Stimulated activated effector memory CD8-positive, alpha-beta T cell treated with anti-CD3 and anti-CD28 coated beads, Interleukin-12 subunit alpha, Interleukin-12 subunit beta, amount 100 ng/mL, for 72 hours (primary cell): ENCODE measurements around the gene PANK1.

Experiments used
- ATAC-seq: fragments of 150-1000 bp; cut with Tn5 transposase; 2 replicates; pipeline ENCODE4 v1.10.0; 2021
- DNase-seq, 2 donors: peaks; one replicate each; pipeline ENCODE4 v3.0.0; 2021 to 2022; ENCODE audit warnings: low spot score in 2 of 2
- H3K27ac Mint-ChIP-seq: one replicate; pipeline ENCODE4 v1.8.0; 2022; ENCODE audit warnings: mild to moderate bottlenecking, mixed read lengths
- H3K36me3 Mint-ChIP-seq: one replicate; pipeline ENCODE4 v1.8.0; 2022; ENCODE audit warnings: mild to moderate bottlenecking, mixed read lengths
- H3K4me1 Mint-ChIP-seq: one replicate; pipeline ENCODE4 v1.8.0; 2022; ENCODE audit warnings: mixed read lengths
- H3K4me3 Mint-ChIP-seq: one replicate; pipeline ENCODE4 v1.8.0; 2022; ENCODE audit warnings: mild to moderate bottlenecking, mixed read lengths
- H3K9me3 Mint-ChIP-seq: one replicate; pipeline ENCODE4 v1.8.0; 2022; ENCODE audit warnings: mixed read lengths

The PANK1 gene

DNA sequence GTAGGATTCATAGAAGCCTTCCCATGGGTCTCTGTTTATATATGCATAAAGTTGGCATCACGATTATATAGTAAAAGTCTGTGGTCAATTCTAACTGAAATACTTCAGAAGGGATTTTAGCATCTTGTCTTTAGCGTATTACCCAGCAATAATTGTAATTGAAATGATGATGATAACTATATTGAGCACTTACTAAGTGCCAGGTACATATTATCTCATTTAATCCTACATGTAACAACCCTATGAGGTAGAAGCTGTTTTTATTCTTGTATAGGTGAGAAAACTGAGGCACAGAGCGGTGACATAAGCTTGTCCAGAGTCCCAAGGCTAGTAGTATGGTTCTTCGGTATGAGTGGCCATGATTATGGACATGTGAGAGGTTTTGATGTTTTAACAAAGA is 33.8 kb downstream of the PANK1 start:
- Mint-ChIP-seq H3K36me3 (no peaks in the 10 kb centered on the region), H3K27ac (no peak overlapping the region), H3K4me3 (no peak overlapping the region), H3K4me1 (peaks cover 12% of the 10 kb centered on the region), H3K9me3 (no peaks in the 10 kb centered on the region)
- DNase-seq (no peak), ATAC-seq (no peak)

DNA sequence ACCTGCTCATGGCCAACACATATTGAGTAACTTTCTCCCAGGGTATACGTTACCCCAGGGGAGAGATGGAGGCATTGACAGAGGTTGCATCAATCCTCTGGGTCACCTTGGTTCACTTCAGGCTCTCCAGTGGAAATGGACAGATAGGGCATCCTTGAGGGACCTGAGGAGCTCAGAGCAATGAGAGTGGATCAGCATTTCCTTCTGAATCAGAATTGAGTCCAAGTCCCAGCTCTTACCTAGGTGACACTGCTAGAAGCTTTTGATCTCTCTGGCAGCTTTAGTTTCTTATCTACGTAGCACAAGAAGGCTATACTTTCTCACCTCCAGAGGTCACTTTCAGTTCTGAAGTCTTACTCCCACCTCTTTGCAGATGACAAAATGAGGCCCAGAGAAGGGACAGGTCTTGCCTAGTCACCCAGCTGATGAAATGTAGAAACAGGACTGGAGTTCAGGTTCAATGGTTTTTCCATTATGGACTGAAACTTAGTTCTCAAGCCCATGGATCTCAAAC is 35.2 kb downstream of the PANK1 start:
- Mint-ChIP-seq H3K27ac (no peak overlapping the region), H3K4me3 (no peak overlapping the region), H3K9me3 (no peaks in the 10 kb centered on the region), H3K36me3 (no peaks in the 10 kb centered on the region), H3K4me1 (peaks cover 5% of the 10 kb centered on the region)
- DNase-seq, result no peak
- ATAC-seq, result peak; percentile 56

DNA sequence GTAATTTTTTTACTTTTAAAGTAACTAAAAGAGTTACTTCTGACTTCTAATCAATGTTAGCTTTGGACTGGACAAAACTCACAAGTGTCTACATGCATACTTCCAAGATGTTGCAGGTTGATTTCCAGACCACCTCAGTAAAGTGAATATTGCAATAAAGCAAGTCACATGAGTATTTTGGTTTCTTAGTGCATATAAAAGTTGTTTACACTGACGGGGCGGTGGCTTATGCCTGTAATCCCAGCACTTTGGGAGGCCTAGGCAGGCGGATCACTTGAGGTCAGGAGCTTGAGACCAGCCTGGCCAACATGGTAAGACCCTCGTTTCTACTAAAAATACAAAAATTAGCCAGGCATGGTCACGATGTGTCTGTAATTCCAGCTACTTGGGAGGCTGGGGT is 40.8 kb downstream of the PANK1 start:
- H3K4me3 Mint-ChIP-seq, result no peak overlapping the region
- no peak overlapping the region for H3K27ac Mint-ChIP-seq
- no peaks in the 10 kb centered on the region for H3K4me1 Mint-ChIP-seq
- H3K36me3 Mint-ChIP-seq, result no peaks in the 10 kb centered on the region
- DNase-seq (no peak), ATAC-seq (no peak)
- no peaks in the 10 kb centered on the region for H3K9me3 Mint-ChIP-seq

DNA sequence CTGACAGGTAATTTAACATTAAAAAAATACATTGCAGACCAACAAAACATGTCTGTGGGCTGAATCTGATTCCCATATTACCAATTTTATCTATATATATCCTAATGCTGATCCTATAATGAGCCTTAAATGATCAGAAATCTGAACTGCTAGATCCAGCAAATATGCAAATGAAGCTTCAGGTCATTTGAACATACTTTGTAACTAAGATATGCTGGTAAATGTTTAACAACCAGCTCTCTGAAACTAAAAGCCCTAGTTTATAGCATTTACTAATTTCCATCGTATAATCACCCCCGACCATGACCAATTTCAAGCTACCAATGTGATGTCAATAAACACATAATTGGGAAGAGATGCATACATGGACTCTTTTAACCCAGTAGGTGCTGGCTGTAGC is 42.1 kb downstream of the PANK1 start:
- Mint-ChIP-seq H3K4me3 (no peak overlapping the region), H3K27ac (no peak overlapping the region), H3K4me1 (no peaks in the 10 kb centered on the region), H3K36me3 (no peaks in the 10 kb centered on the region), H3K9me3 (no peaks in the 10 kb centered on the region)
- ATAC-seq (no peak), DNase-seq (no peak)

DNA sequence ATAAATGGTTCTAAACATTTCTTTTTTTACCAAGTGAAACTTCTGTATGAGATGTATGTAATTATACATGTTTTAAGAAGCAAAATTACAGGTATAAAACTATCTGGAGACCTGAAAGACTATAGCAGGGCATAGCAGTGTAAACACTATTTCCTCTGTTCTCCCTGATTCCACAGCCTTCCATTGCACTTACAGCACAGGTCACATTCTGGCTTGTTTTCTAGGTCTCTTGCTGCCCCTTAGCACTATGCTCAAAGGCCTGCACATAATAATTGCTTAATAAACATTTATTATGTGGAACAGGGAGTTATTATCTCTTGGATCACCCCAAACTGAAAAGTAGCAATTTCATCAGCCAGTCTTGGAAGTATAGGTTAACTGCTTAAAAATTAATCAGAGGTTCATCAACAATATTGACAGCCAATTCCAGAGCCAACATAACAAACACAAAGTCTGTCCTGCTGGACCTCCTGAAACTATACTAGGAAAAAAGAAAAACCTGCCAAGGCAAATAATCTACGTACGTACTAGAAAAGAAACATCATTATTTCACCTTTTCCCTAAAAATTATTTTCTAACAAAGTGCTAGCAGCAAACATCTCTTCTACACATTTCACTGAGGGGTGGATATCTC is 43.2 kb downstream of the PANK1 start:
- no peak overlapping the region for H3K27ac Mint-ChIP-seq
- no peak for ATAC-seq
- no peaks in the 10 kb centered on the region for H3K4me1 Mint-ChIP-seq
- H3K9me3 Mint-ChIP-seq, result no peaks in the 10 kb centered on the region
- no peaks in the 10 kb centered on the region for H3K36me3 Mint-ChIP-seq
- DNase-seq, result no peak
- no peak overlapping the region for H3K4me3 Mint-ChIP-seq

DNA sequence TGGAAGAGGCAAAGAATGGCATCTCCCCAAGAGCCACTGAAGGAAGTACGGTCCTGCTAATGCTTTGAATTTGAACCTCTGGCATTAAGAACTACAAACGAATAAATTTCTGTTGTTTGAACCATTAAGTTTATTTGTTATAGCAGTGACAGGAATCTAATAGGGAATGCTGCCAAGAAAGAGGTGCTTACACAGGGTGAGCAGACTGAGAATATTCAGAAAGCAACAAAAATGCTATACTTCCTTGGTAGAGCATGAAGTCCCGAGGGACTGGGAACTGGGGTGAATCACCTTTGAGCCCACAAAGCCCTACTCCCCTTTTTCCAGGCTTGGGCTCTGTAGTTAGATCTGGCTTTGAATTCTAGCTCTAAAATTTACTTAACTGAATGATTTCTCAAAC is 45.0 kb downstream of the PANK1 start:
- Mint-ChIP-seq H3K4me3 (no peak overlapping the region), H3K36me3 (no peaks in the 10 kb centered on the region), H3K27ac (no peak overlapping the region), H3K9me3 (no peaks in the 10 kb centered on the region), H3K4me1 (no peaks in the 10 kb centered on the region)
- no peak for ATAC-seq
- DNase-seq, result no peak

DNA sequence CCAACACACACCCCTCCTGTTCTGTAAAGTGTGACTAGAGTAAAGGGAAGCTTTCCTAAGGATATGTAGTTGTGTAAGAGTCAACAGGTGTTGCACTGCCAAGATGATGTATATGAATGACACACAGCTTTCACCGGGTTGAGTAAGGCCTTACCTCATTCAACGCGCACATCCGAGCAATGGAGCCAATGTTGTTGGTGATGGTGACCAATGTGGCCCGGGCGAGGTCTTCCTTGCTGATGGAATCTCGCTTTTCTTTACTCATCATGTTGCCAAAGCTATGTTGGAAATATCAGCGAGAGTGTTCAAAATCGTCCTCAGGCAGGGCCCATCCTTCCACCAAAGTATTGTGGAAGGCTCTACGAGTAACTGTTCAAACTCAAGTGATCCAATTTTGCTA is 52.0 kb downstream of the PANK1 start:
- Mint-ChIP-seq H3K4me1 (no peaks in the 10 kb centered on the region), H3K36me3 (no peaks in the 10 kb centered on the region), H3K27ac (no peak overlapping the region), H3K9me3 (no peaks in the 10 kb centered on the region), H3K4me3 (no peak overlapping the region)
- no peak for DNase-seq
- ATAC-seq, result no peak

DNA sequence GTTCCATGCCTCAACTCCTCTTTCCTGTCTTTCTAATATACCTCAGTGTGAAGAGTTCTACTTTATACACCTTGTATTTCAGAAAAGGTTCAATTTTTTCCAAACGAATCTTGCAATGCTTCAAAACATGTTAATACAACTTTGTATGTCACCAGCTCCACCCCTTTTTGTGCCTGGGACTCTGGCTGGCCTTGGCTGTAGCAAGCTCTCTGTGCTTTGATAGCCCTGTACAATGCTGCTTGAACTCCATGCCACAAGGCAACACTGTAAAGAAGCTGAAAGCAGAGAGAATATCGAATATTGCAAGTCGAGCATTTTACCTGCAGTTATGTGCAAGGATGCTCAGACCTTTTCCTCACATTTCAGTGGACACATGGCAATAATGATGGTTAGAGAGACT is 52.5 kb downstream of the PANK1 start:
- no peak overlapping the region for H3K4me3 Mint-ChIP-seq
- no peak for DNase-seq
- H3K9me3 Mint-ChIP-seq, result no peaks in the 10 kb centered on the region
- no peak for ATAC-seq
- no peaks in the 10 kb centered on the region for H3K4me1 Mint-ChIP-seq
- no peaks in the 10 kb centered on the region for H3K36me3 Mint-ChIP-seq
- H3K27ac Mint-ChIP-seq, result no peak overlapping the region

DNA sequence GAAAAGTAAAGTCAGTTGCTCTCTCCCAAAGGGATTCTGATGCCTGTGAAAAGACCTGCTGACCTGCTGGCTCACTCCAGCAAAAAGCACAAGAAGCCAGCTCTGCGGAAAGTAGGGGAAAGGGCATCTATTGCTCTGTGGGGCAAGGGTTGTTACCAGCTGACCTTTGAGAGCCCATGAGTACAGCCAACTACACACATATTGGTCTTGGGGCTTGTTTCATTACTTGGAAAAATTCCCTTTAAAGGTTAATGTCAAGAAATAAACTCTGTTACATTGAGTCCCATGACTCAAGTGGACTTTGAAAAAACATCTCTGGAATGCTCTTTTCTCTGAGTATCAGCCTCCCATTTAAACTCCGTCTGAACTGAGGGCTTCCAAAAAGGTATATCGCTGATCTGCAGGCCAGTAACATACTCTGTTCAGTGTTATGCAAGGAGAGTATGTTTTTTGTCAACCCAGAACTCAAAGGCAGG is 53.2 kb downstream of the PANK1 start:
- Mint-ChIP-seq H3K9me3 (no peaks in the 10 kb centered on the region), H3K27ac (no peak overlapping the region), H3K4me3 (no peak overlapping the region), H3K4me1 (no peaks in the 10 kb centered on the region), H3K36me3 (no peaks in the 10 kb centered on the region)
- DNase-seq, result no peak
- no peak for ATAC-seq

DNA sequence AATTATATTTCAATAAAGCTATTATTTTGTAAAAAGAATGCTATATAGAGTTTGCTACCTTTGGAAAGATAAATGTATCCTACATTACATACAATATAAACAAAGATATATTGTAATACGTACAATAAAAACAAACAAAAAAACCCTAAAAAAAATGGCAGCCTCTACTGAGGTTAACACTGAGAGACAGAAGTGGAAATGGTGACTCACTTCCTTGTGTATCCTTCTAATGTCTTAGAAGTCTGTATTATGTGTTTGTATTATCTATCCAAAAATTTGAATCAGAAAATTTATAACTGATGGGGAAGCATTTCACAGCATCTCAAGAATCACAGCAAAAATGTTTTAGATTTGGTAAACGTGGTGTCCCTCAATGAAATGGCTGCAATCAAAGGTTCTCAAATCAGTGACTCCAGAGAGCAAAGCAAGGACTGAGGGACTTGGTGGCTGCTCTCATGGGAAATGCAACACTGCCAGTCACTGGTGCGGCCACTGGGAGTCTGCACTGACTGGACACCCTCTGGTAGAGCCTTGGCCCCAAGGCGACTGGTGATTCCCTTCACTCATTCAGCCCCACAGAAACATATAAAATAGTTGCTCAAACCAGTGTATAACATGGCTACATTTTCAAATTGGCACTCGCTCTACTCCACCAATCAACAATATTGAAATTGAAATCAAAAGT is 53.8 kb downstream of the PANK1 start:
- no peaks in the 10 kb centered on the region for H3K36me3 Mint-ChIP-seq

DNA sequence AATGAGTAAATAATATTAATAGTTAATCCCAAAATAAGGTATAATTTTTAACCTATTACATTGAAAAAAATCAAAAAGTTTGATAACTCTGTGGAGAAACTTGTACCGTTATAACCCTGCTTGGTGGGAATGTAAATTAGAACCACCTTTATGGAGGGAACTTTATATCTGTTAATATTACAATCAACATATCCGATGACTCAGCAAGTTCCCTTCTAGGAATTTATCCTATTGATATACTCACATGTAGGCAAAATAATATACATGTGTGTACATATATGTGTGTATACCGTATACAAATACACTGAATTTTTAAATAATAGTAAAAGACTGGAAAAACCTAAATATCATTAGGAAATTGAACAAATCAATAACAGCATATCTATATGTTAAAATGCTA is 54.7 kb downstream of the PANK1 start:
- no peak for ATAC-seq
- Mint-ChIP-seq H3K4me1 (no peaks in the 10 kb centered on the region), H3K9me3 (no peaks in the 10 kb centered on the region), H3K4me3 (no peak overlapping the region), H3K36me3 (no peaks in the 10 kb centered on the region), H3K27ac (no peak overlapping the region)
- no peak for DNase-seq

More for the DNA sequence above, 53.8 kb downstream of the PANK1 start:
- no peak for DNase-seq
- Mint-ChIP-seq H3K27ac (no peak overlapping the region), H3K4me3 (no peak overlapping the region), H3K9me3 (no peaks in the 10 kb centered on the region), H3K4me1 (no peaks in the 10 kb centered on the region)
- no peak for ATAC-seq

DNA sequence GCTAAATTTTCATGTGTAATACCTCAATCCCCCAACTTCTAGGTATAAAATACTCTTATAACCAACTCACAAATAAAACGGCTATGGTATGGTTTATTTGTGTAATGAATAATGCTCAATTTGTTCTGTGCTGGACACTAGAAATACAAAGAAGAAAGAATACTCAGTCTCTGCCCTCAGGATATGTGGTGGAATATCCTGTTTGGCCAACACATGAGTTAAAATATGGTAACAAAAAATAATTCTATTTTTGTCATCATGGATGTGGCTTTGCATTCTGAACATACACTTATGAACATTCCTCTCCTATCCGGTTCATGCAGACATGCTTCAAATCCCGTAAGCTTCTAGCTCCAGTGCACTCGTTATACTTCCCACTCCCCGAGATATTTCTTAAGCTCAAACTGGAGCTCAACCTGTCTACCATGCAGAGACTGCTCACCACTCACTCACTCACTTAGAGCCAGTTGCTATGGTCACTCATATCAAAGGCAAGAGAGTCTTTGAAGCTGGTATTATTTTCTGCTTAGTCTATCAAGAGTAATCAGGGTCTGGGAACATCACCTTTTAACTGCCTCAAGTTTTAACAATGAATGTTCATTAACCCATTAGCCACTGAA is 55.8 kb downstream of the PANK1 start:
- DNase-seq, result no peak
- Mint-ChIP-seq H3K9me3 (no peaks in the 10 kb centered on the region), H3K4me1 (no peaks in the 10 kb centered on the region), H3K36me3 (no peaks in the 10 kb centered on the region), H3K27ac (no peak overlapping the region), H3K4me3 (no peak overlapping the region)
- no peak for ATAC-seq

DNA sequence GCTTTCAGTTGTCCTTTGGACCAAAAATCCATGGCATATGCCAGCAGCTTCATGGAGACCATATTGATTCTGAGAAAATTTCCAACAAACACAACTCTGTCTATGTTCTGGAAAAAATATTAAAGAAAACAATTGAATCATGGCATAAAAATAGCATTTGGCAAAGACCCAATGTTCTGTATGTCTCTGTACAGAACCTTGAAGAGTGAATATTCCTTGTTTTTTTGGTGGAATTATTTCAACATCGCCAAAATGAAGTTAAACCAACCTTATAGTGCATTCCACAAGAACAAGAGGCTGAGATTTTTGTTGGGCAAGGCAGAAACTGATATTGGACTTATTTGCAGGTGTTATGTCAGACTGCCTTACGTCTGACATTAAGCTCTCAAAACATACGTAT is 56.4 kb downstream of the PANK1 start:
- no peaks in the 10 kb centered on the region for H3K9me3 Mint-ChIP-seq

DNA sequence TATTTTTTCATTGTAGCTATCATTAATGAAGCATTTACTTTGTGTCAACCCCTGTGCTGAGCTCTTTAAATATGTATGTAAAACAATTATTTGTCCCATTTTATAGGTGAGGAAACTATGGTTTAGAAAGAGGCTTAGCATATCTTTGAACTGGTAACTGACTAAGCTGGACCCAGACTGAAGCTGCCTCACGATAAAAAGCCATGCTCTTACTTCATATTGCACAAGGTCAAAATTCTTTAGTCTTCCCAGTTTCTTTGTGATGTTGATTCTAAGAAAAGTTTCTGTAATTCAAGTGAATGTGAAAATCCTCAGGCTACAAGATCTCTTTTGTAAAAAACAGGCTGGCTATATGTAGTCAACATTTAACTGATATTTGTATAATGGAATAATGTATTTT is 63.0 kb downstream of the PANK1 start:
- no peak for ATAC-seq
- no peaks in the 10 kb centered on the region for H3K36me3 Mint-ChIP-seq
- no peaks in the 10 kb centered on the region for H3K4me1 Mint-ChIP-seq
- H3K27ac Mint-ChIP-seq, result no peak overlapping the region
- no peaks in the 10 kb centered on the region for H3K9me3 Mint-ChIP-seq
- H3K4me3 Mint-ChIP-seq, result no peak overlapping the region
- DNase-seq, result no peak

More for the DNA sequence above, 56.4 kb downstream of the PANK1 start:
- Mint-ChIP-seq H3K4me1 (no peaks in the 10 kb centered on the region), H3K4me3 (no peak overlapping the region), H3K36me3 (no peaks in the 10 kb centered on the region), H3K27ac (no peak overlapping the region)
- ATAC-seq, result no peak
- no peak for DNase-seq

DNA sequence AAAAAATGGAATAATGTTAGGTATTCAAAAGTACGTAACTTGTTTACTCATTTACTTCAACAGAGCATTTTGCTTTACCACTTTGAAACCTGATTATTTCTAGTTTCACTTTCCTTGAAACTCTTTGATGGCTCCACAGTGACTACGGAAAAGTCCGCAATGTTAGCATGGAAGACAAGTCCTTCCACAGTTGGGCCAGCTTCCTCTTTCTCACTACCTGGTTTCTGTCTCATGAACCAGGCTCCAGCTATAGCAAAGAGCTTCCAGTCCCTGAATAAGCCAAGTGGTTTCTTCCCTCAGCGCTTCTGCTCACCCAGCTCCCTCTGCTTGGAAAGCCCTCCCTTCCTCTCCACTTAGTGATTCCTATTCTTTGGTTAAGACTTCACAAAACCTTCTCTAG is 64.8 kb downstream of the PANK1 start:
- Mint-ChIP-seq H3K27ac (no peak overlapping the region), H3K4me1 (no peaks in the 10 kb centered on the region), H3K36me3 (no peaks in the 10 kb centered on the region), H3K9me3 (no peaks in the 10 kb centered on the region), H3K4me3 (no peak overlapping the region)
- DNase-seq (no peak), ATAC-seq (no peak)

DNA sequence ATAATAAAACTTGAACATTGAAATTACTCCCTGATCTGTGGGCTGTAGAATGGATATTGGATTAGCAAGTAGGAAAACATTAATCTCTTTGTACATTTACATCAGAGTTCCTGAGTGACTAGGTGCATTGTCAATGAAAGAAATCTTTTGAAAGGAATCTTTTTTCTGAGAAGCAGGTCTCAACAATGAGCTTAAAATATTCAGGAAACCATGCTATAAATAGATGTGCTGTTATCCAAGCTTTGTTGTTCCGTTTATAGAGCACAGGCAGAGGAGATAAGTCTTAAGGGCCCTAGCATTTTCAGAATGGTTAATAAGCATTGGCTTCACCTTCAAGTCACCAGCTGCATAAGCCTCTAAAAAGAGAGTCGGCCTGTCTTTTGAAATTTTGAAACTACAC is 68.3 kb downstream of the PANK1 start:
- DNase-seq (no peak), ATAC-seq (no peak)
- no peaks in the 10 kb centered on the region for H3K4me1 Mint-ChIP-seq
- no peaks in the 10 kb centered on the region for H3K36me3 Mint-ChIP-seq
- no peak overlapping the region for H3K27ac Mint-ChIP-seq
- H3K4me3 Mint-ChIP-seq, result no peak overlapping the region
- H3K9me3 Mint-ChIP-seq, result no peaks in the 10 kb centered on the region
